Cardiac fibroblast (primary cell): Measurements from ENCODE around the gene PEX16.

Experiments
- DNase-seq, 2 donors: peaks; one replicate each; pipeline versions ENCODE4 v3.0.0 to v3.0.0-alpha.2; 2010; ENCODE audit warnings: low read depth in 2 of 2
- H3K4me3 ChIP-seq, 2 donors: replicated peaks in 1 of 2; 1 replicate in 1 of 2; 2 replicates in 1 of 2; pipeline ENCODE4 v1.5.1; 2011; ENCODE audit warnings: low read depth in 2 of 2, low read length in 2 of 2, mild to moderate bottlenecking in 2 of 2, moderate library complexity in 1 of 2
- CTCF ChIP-seq: IDR thresholded peaks from one replicate; pipeline ENCODE4 v1.5.1; 2011; ENCODE audit warnings: low read depth, mild to moderate bottlenecking, low read length, inconsistent platforms

Gene PEX16

GRCh38 chr11:45918331-45918941 is 759 bp upstream of the PEX16 start:
- DNase-seq: peak; percentile 70 to 77
- TF ChIP-seq CTCF: no peak
- H3K4me3 ChIP-seq: peak overlapping the region; percentile 63 to 94

GRCh38 chr11:45917286-45917622 is 423 bp downstream of the PEX16 start:
- no peak for TF ChIP-seq CTCF
- peak in 1 of 2 donors; percentile 9 for DNase-seq
- H3K4me3 ChIP-seq: peak overlapping the region; percentile 63 to 94

GRCh38 chr11:45915446-45915845 is 2.2 kb downstream of the PEX16 start:
- DNase-seq: no peak
- H3K4me3 ChIP-seq: no peak overlapping the region
- no peak for TF ChIP-seq CTCF

- no peak for TF ChIP-seq CTCF
- no peak for DNase-seq
- no peak overlapping the region for H3K4me3 ChIP-seq
Measured at GRCh38 chr11:45913942-45914635, 3.6 kb downstream of the PEX16 start.

- no peak overlapping the region for H3K4me3 ChIP-seq
- no peak for TF ChIP-seq CTCF
- no peak for DNase-seq
Measured at GRCh38 chr11:45913514-45913913, 4.2 kb downstream of the PEX16 start.

- no peak overlapping the region for H3K4me3 ChIP-seq
- no peak for DNase-seq
- no peak for TF ChIP-seq CTCF
Measured at GRCh38 chr11:45910623-45911022, 7.1 kb downstream of the PEX16 start.
